HepG2 (cell line): ENCODE data around the gene RNU6-1. TPM values are rescaled to one million over a fixed set of nuclear protein-coding genes. Genes with fewer than 3 reads are reported as not detected.

ENCODE experiments used
- CCAR2 ChIP-seq: fragments of 200-400 bp; formaldehyde crosslinking; optimal IDR thresholded peaks from 2 replicates; pipeline ENCODE3; 2018; ENCODE audit warnings: low read depth, mild to moderate bottlenecking, low read length, moderate library complexity
- FOXK2 ChIP-seq: fragments of 450-650 bp; IDR thresholded peaks from 2 replicates; pipeline ENCODE4 v1.6.1; 2016
- GATAD1 ChIP-seq: IDR thresholded peaks from 2 replicates; pipeline ENCODE4 v1.6.1; 2016; ENCODE audit warnings: missing genetic modification reagents, missing compliant biosample characterization
- HDAC2 ChIP-seq: sonication (generic); formaldehyde crosslinking; IDR thresholded peaks from 2 replicates; pipeline ENCODE4 v1.4.0; 2020; ENCODE audit warnings: missing genetic modification reagents
- HNRNPUL1 ChIP-seq: fragments of 200-400 bp; formaldehyde crosslinking; IDR thresholded peaks from 2 replicates; pipeline ENCODE4 v1.6.1; 2017; ENCODE audit warnings: low read depth, mild to moderate bottlenecking, low read length, moderate library complexity
- LCORL ChIP-seq, 2 experiments: fragments of 450-650 bp in 1 of 2; sonication (generic) in 1 of 2; formaldehyde crosslinking in 1 of 2; IDR thresholded peaks; 2 replicates each; pipeline versions ENCODE4 v1.5.0 to v1.6.1; 2017 to 2020; ENCODE audit warnings: antibody characterized with exemption in 1 of 2, missing genetic modification reagents in 1 of 2
- MYC ChIP-seq: sonication (generic); formaldehyde crosslinking; IDR thresholded peaks from 2 replicates; pipeline ENCODE4 v1.9.0; 2021; ENCODE audit warnings: missing genetic modification reagents, borderline replicate concordance
- POLR2AphosphoS2 ChIP-seq: IDR thresholded peaks from 2 replicates; pipeline ENCODE4 v1.6.1; 2011; ENCODE audit warnings: low read depth, low read length, improper control_type of control experiment
- SIX1 ChIP-seq: sonication (generic); formaldehyde crosslinking; IDR thresholded peaks from 2 replicates; pipeline ENCODE4 v1.4.0; 2020; ENCODE audit warnings: missing genetic modification reagents, borderline replicate concordance
- SP5 ChIP-seq: IDR thresholded peaks from 2 replicates; pipeline ENCODE4 v1.6.1; 2016; ENCODE audit warnings: low read depth, borderline replicate concordance
- THAP9 ChIP-seq: sonication (generic); formaldehyde crosslinking; IDR thresholded peaks from 2 replicates; pipeline ENCODE4; 2020; ENCODE audit warnings: missing genetic modification reagents, mild to moderate bottlenecking, borderline replicate concordance
- TOE1 ChIP-seq: sonication (generic); formaldehyde crosslinking; IDR thresholded peaks from 2 replicates; pipeline ENCODE4 v1.4.0; 2020; ENCODE audit warnings: mild to moderate bottlenecking, missing genetic modification reagents
- ZFP62 ChIP-seq: sonication (generic); formaldehyde crosslinking; IDR thresholded peaks from 2 replicates; pipeline ENCODE4 v1.4.0; 2020; ENCODE audit warnings: missing genetic modification reagents
- ZMYM4 ChIP-seq: sonication (generic); formaldehyde crosslinking; IDR thresholded peaks from 2 replicates; pipeline ENCODE4 v1.8.1; 2023; ENCODE audit warnings: mild to moderate bottlenecking, missing genetic modification reagents
- ZNF232 ChIP-seq: sonication (generic); formaldehyde crosslinking; IDR thresholded peaks from 2 replicates; pipeline ENCODE4 v1.4.0; 2020; ENCODE audit warnings: missing genetic modification reagents, borderline replicate concordance
- ZNF501 ChIP-seq: sonication (generic); formaldehyde crosslinking; IDR thresholded peaks from 2 replicates; pipeline ENCODE4 v1.5.1; 2020; ENCODE audit warnings: mild to moderate bottlenecking, moderate library complexity, missing genetic modification reagents
- ZNF547 ChIP-seq: sonication (generic); formaldehyde crosslinking; IDR thresholded peaks from 2 replicates; pipeline ENCODE4 v1.5.1; 2020; ENCODE audit warnings: mild to moderate bottlenecking, missing genetic modification reagents
- ZNF557 ChIP-seq: sonication (generic); formaldehyde crosslinking; IDR thresholded peaks from 2 replicates; pipeline ENCODE4 v1.4.0; 2020; ENCODE audit warnings: missing genetic modification reagents
- ZNF570 ChIP-seq: sonication (generic); formaldehyde crosslinking; IDR thresholded peaks from 2 replicates; pipeline ENCODE4 v1.4.0; 2020; ENCODE audit warnings: mild to moderate bottlenecking, missing genetic modification reagents, borderline replicate concordance
- ZNF772 ChIP-seq: sonication (generic); formaldehyde crosslinking; IDR thresholded peaks from 2 replicates; pipeline ENCODE4 v1.5.0; 2020; ENCODE audit warnings: mild to moderate bottlenecking, missing genetic modification reagents
- polyA plus RNA-seq, 8 experiments: library from polyadenylated mRNA; depleted of rRNA in 3 of 8; stranded (reverse) in 7 of 8; unstranded in 1 of 8; fragments of >200 nt; fragmentation: Illumina TruSeq in 4 of 8; extraction: Trizol in 4 of 8; gene quantifications; 2 replicates each; pipeline versions ENCODE4 v1.2.1 to v1.2.3, GENCODE V29; 2011 to 2016; ENCODE audit warnings: low read depth in 4 of 8, missing spikeins in 1 of 8, mixed read lengths in 1 of 8; ENCODE audit not compliant: insufficient read depth in 1 of 8
- total RNA-seq, 5 experiments: library from RNA; depleted of rRNA; stranded (reverse); fragments of >200 nt; fragmentation: Illumina TruSeq; extraction: Trizol; gene quantifications; 2 replicates each; pipeline ENCODE4 v1.2.3, GENCODE V29; 2016; ENCODE audit warnings: low read depth in 1 of 5
- TF ChIP-seq, protein P1 (sequence below): sonication (generic); formaldehyde crosslinking; IDR thresholded peaks from 2 replicates; pipeline ENCODE4 v1.4.0; 2020; ENCODE audit warnings: missing genetic modification reagents
- TF ChIP-seq, protein P2 (sequence below): sonication (generic); formaldehyde crosslinking; IDR thresholded peaks from 2 replicates; pipeline ENCODE4 v1.4.0; 2020; ENCODE audit warnings: mild to moderate bottlenecking, missing genetic modification reagents
- TF ChIP-seq, protein P3 (sequence below): IDR thresholded peaks from 2 replicates; pipeline ENCODE4 v1.6.1; 2012; ENCODE audit warnings: low read depth, low read length, improper control_type of control experiment

RNU6-1 gene
- total and polyA plus RNA-seq, 2 of the 13 experiments (the other 11 are each of a cell fraction or from before 2014, with no cell fraction given) = under 0.01 TPM; not detected in 1

DNA sequence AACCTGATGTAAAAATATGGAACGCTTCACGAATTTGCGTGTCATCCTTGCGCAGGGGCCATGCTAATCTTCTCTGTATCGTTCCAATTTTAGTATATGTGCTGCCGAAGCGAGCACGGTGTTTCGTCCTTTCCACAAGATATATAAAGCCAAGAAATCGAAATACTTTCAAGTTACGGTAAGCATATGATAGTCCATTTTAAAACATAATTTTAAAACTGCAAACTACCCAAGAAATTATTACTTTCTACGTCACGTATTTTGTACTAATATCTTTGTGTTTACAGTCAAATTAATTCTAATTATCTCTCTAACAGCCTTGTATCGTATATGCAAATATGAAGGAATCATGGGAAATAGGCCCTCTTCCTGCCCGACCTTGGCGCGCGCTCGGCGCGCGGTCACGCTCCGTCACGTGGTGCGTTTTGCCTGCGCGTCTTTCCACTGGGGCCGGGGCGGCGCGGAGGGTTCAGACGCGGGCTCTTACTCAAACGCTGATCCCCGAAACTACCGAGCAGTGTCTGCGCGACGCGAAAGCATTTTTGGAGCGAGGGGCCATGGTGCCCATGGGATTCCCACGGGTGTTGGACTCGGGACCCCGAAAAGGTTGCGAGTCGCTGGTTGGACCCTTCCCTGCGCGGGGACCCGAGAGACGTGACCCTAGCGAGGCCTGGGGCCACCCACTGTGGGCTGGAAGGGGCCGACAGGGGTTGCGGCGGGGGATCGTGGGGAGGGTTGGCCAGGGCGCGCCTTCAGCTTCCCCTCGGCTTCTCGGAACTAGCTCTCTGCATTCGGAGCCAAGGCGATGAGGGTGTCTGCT is at the start of gene RNU6-1 (continued):
- no peak for TF ChIP-seq CCAR2
- TF ChIP-seq POLR2AphosphoS2 = no peak
- no peak; the same call in 1 of the 2 replicates for TF ChIP-seq SIX1 (CRISPR knock-in tag)
- TF ChIP-seq LCORL (IDR thresholded peaks at IDR 0.05) = no peak
- TF ChIP-seq LCORL (CRISPR knock-in tag; IDR thresholded peaks at IDR 0.05) = 0 out of 2 replicates have a peak, but pooled peaks have one; percentile 39
- peak; percentile 62 for TF ChIP-seq ZMYM4
- TF ChIP-seq FOXK2 = no peak
- TF ChIP-seq ZFP62 (CRISPR knock-in tag) = no peak
- no peak for TF ChIP-seq HDAC2 (CRISPR knock-in tag)
- peak; percentile 20; the same call in 1 of the 2 replicates for TF ChIP-seq ZNF772 (CRISPR knock-in tag)
- peak; percentile 40 for TF ChIP-seq GATAD1 (CRISPR knock-in tag)
- no peak for TF ChIP-seq ZNF547 (CRISPR knock-in tag)
- peak; percentile 62 for TF ChIP-seq ZNF501
- peak; percentile 49; the same call in 1 of the 2 replicates for TF ChIP-seq THAP9 (CRISPR knock-in tag)
- TF ChIP-seq, protein P1, sequence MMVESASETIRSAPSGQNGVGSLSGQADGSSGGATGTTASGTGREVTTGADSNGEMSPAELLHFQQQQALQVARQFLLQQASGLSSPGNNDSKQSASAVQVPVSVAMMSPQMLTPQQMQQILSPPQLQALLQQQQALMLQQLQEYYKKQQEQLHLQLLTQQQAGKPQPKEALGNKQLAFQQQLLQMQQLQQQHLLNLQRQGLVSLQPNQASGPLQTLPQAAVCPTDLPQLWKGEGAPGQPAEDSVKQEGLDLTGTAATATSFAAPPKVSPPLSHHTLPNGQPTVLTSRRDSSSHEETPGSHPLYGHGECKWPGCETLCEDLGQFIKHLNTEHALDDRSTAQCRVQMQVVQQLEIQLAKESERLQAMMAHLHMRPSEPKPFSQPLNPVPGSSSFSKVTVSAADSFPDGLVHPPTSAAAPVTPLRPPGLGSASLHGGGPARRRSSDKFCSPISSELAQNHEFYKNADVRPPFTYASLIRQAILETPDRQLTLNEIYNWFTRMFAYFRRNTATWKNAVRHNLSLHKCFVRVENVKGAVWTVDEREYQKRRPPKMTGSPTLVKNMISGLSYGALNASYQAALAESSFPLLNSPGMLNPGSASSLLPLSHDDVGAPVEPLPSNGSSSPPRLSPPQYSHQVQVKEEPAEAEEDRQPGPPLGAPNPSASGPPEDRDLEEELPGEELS (CRISPR knock-in tag) = peak; percentile 38; the same call in 1 of the 2 replicates
- TF ChIP-seq, protein P2, sequence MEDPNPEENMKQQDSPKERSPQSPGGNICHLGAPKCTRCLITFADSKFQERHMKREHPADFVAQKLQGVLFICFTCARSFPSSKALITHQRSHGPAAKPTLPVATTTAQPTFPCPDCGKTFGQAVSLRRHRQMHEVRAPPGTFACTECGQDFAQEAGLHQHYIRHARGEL = no peak
- no peak for TF ChIP-seq HNRNPUL1
- no peak for TF ChIP-seq ZNF232 (CRISPR knock-in tag)
- 0 out of 2 replicates have a peak, but pooled peaks have one; percentile 34 for TF ChIP-seq ZNF557 (CRISPR knock-in tag)
- no peak for TF ChIP-seq TOE1 (CRISPR knock-in tag)
- TF ChIP-seq SP5 = no peak
- no peak for TF ChIP-seq ZNF570 (CRISPR knock-in tag)
- TF ChIP-seq, protein P3, sequence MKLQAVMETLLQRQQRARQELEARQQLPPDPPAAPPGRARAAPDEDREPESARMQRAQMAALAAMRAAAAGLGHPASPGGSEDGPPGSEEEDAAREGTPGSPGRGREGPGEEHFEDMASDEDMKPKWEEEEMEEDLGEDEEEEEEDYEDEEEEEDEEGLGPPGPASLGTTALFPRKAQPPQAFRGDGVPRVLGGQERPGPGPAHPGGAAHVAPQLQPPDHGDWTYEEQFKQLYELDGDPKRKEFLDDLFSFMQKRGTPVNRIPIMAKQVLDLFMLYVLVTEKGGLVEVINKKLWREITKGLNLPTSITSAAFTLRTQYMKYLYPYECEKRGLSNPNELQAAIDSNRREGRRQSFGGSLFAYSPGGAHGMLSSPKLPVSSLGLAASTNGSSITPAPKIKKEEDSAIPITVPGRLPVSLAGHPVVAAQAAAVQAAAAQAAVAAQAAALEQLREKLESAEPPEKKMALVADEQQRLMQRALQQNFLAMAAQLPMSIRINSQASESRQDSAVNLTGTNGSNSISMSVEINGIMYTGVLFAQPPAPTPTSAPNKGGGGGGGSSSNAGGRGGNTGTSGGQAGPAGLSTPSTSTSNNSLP = peak; percentile 70
- peak; percentile 79 for TF ChIP-seq MYC (CRISPR knock-in tag)
